Measurements from ENCODE around the gene IL19.
A peak's percentile ranks its signal among the peaks of the same experiment; 100 is the strongest.

Gene IL19

DNA sequence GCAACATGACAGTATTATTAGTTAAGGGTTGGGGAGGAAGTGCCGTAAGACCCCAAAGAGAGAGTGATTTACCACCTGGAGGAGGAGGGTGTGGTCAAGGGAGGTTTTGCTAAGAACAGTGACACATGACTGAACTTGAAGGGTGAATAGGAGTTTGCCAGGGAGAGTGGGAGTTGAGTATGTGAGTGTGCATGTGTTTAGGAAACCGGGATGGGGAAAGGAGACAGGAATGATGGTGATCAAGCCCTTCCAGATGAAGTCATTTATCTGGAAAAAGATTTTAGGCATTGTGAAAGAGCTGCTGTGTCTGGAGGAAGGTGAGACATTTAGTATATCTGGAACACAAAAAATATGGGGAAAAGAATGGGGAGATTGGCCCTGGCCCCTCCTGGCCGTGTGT lies 29.8 kb downstream of the IL19 start:
- no peak for DNase-seq (ENCODE audit: low spot score)

DNA sequence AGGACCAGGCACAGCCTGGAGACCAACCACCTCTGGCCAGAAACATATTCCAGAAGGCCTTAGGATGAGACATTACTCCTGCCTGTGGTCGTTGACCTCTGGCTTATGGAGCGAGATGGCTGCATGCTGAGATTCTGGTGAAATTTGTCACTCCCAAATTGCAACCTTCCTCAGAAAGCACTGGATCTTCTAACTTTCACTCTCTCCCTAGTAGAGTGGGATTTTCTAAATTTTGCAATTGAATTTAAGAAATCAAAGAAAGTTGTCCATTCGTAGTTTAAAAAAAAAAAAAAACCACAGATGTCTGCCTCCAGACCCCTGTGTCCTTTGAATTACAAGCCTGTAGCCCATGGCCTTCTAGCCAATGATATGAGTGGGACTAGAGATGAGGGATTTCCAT lies 30.3 kb downstream of the IL19 start:
- DNase-seq (ENCODE audit: low spot score) = no peak

DNA sequence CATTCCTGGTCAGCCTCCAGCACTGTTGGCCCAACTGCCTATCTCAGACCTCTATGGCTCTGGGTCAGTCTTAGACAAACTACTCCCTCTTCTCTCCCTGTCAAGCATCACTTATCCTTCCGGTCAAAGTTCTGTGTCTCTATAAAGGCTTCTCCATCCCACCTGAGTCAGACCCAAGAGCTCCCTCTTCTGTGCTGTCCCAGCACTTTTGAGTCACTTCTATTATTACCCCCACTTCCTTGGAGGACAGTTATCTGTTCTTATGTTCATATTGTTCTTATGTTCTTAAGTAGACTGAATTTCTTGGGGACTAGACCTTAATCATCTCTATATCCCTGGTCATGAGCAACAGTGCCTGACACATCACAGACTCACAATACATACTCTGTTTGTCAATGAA lies 30.9 kb downstream of the IL19 start:
- DNase-seq (ENCODE audit: low spot score) = no peak

DNA sequence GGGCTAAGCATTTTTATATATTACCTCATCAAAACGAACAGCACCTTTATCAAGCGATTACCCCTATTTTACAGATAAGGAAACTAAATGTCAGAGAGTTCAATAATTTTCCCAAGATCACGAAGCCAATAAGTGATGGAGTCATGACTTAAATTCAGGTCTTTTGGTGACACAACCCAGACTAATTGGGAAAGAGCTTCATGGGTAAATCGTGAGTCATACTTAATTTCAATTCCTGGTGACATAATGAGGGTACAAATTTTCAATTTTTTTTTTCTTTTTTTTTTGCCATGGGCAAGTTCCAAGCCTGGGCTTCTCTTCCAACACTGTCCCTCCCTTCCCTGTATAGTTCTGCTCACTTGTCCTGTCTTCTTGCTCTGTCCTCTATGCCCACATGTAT lies 31.8 kb downstream of the IL19 start:
- DNase-seq (ENCODE audit: low spot score) = no peak

DNA sequence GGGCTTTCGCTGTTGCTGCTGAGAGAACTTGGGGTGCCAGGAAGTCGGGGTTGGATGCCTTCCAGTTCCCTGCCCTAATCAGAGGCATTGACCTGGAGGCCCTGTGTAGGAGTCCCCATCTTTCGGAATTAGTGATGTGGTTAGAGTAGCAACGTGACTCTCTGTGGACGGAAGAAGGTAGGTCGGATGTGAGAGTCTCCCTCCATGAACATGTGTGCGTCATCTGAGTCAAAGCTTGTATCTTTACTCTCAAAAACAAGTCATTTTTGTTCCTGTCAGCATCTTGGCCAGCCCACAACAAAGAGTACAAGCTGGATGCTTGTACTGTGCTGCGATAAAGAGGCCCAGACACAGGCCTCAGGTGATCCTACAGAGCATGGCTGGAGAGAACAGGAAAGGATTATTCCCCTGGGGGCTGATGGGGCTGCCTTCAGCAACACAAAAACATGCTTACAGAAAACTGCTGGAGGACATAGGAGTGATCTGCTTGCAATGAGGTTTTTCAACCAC lies 32.7 kb downstream of the IL19 start:
- peak; percentile 87 for DNase-seq (ENCODE audit: low spot score)

DNA sequence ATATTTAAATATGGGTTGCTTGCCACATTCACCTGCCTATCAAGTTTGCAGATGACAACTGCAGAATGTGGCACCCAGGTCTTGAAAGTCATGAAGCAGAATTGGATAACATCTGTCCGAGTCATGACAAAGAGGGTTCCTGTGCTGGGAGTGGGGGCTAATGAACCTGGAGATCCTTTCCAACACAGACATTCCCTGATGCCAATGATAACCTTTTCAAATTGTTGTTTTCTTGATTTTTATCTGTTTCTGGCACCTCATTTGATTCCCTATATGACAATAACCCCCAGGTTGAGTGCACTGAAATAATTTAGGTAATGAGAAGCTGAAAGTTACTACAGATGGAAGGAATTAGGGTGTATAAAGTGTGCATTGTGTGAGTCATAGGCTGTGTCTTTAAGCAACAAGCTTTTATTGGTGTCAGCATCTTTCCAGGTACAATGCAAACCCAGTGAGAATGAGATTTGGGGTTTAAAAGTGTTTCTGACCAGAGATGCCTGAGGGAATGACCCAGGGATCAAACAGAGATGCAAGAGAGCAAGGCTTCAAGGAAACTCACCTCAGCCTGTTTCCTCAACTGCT lies 33.7 kb downstream of the IL19 start:
- no peak for DNase-seq (ENCODE audit: low spot score)

DNA sequence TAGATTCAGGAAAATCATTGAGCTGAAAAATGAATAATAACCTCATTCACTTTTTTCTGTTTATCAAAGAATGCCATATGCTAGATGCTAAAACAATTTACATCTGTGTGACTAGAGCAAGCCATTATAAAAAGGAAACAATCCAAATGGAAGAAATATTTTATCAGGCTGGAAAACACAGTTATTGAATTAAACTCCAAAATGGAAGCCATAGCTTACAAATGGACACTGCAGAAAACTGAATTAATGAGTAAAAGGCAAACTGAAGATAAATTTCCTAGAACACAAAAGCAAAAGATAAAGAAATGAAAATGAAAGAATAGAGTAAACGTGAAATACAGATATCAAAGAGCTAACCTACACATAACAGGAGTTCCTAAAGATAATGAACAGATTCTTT lies 34.8 kb downstream of the IL19 start:
- no peak for DNase-seq (ENCODE audit: low spot score)

DNA sequence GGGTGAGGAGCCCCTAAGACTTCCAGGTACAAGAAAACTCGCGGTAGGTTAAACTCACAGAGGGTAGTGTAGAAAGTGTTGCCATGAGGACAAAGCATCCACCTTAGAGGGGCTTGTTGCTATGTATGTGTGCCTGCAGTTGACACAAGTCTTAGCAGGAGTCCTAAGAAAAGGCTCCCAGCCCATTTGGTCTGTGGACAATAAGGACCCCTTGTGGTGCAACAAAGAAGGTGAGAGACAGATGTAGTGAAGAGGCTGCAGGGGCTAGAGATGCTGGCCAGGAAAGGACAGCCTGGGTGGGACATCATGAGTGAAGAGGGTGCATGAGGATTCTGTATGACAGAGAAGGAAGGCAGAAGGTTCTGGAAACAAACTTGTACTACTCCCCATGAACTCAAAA lies 38.0 kb downstream of the IL19 start:
- DNase-seq (ENCODE audit: low spot score) = peak; percentile 58

DNA sequence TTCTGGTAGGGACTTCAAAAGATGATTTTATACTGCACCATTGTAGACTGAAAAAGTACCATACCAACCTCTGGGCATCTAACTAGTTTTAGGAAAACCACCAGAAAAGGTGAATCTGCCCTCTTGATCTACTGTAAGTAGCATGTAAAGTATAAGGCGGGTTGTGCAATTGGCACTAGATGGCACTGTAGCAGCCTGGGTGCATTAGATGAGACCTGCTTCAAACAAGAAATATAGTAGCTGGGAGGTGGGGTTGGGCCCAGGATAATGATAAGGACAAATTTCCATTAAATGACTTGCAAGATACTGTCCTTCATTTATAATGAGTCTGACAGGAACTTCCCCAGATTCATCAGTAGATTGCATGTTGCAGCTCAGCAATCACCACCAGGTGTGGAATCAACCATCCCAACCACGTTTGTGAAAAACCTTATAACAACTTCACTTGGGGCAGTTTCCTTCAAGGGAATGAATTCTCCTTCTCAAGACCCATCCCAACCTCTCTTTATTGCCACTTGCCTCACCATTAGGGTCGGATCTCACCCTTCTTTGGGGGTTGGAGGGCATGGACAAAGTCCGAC lies 39.0 kb downstream of the IL19 start:
- DNase-seq (ENCODE audit: low spot score) = peak; percentile 37

DNA sequence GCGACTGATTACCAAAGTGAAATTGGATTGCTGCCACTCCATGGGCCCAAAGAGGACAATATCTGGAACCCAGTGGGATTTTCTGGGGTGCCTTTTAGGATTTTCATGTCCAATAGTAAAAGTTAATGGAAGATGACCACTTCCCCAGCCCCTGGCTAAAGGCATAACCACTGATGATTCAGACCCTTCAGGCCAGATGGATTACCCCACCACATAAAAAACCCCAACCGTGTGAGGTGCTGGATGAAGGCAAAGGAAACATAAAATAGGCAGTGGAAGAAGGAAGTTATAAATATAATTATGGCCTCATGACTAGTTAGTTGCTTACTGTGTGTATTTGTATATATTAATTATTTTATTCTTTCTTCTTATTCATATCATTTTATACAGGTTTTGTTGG lies 41.9 kb downstream of the IL19 start:
- no peak for DNase-seq (ENCODE audit: low spot score)

DNA sequence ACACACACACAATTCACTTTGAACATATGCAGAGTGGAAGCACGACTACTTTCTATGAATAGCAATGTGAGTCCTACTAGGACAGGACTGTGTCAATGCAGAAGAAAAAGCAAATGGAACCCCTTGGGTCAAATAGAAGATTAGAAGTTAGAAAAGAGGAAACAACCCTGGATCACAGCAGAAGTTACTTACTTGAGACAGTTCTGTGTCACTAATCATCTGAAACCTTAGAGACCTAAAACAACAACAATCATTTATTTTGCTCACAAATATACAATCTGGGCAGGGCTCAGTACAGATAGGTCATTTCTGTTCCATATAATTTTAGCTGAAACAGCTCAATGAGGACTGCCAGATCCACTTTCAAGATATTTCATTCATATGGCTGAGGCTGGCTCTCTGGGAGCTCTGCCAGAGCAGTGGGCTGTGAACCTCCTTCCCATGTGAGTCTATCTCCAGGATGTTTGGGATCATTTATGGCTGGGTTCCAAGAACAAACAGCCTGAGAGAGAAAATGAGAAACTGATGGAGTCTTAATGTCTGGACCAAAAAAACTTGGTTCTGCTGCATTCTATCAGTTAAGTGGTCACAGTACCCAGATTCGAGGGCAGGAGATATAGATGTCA lies 44.3 kb downstream of the IL19 start:
- DNase-seq (ENCODE audit: low spot score) = no peak

DNA sequence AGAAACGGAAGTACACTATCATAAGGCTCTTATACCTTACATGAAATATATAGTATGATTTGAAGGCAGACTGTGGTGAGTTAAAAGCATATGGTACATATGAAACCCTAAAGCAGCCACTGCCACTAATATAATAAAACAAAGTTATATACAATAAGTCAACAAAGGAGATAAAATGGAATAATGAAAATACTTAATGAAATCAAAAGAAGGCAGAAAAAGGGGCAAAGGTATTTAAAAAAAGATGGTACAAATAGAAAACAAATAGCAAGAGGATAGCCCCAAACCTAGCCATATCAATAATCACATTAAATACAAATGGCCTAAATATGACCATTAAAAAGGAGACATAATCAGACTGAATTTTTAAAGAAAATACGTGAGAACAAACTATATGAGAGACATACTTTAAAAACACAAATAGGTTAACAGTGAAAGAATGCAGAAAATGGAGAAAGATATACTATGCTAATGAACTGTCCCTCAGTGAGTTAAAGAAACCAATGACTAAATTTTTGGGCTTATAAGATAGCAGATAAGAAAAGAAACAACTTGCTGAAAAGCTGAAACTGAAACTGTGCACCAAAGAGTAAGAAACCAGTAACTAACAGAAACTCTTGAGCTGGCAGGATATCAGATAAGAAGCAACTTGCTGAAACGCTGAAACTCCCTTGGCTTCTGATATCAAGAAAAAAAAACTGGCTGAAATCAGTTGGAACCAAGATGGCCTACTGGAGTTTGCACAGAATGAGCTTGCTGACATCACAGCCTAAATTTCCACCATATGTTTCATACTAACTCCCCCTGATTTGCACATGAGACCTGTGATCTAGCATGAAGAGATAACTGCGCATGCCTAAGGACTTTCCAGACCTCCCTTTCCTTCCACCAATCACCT lies 46.1 kb downstream of the IL19 start:
- peak; percentile 47 for DNase-seq (ENCODE audit: low spot score)

DNA sequence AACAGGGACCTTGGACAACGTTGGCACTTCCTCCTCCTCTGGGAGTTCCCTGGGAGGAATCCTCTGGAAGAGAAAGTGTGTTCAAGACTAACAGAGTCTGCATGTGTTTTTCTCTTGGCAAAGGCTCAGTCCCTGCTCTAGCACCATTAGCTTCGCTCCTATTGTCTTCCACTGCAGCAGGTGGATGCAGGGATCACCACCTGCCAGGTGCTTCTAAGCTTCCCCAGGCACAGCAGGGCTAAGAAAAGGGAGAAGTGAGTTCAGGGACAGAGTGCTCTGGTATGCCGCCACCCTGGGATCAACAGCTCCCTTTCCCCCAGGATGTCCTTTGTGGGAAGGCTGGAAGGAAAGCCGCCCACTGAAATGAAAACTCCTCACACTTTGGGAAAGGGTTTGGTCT lies 50.9 kb downstream of the IL19 start:
- no peak for DNase-seq (ENCODE audit: low spot score)

DNA sequence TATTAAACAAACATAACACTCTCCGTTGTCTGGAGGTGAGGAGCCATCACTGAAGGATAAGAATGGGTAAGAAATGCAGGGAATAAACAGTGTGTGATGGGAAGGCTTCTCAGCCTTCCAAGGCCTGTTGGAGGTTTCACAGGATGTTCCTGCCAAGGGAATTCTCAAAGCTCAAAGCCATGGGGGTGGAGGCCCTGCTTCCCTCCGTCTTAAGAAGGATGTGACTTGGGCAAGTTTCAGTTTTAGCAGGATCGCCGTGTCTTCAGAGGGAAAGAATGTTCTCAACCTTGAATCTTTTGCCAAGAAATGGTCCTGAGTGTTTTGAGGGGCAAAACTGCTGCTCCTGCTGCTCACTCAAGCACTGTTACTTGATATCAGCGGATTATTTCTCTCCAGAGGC lies 53.2 kb downstream of the IL19 start:
- no peak for DNase-seq (ENCODE audit: low spot score)

DNA sequence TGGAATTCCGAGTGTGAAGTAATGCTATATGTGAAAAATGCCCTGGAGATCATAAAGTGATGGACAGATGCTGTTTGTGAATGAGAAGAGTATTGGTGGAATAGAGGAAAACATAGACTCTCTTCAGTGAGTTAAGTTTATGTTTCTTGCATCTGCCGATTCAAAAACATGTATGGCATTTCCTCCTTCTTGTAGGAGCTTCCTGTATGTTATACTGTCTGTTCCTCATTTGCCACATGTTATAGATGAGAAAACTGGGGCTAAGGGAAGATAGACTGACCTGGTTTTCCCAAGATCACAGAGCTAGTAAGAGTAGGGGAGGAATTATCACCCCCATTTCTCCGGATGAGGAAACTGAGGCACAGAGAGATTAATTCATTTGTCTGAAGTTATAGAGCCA lies 53.8 kb downstream of the IL19 start:
- no peak for DNase-seq (ENCODE audit: low spot score)

DNA sequence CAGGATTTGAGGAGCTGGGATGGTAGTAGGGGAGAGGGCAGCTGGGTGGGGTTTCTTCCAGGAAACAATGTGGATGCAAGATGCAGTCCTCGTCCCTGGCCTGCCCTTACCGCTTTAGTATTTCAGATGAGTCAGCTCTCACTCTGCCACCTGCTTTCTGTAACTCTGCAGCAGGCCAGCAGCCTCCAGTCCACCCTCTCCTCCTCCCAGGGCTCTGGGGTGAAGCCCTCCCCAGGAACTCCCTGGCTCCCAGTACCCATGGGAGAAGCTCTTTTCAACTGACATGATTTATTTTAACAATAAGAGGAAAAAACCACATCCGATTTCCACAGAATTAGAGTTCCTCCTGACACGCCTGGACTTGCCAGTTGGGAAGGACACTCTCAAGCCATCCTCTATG lies 55.8 kb downstream of the IL19 start:
- no peak for DNase-seq (ENCODE audit: low spot score)

DNA sequence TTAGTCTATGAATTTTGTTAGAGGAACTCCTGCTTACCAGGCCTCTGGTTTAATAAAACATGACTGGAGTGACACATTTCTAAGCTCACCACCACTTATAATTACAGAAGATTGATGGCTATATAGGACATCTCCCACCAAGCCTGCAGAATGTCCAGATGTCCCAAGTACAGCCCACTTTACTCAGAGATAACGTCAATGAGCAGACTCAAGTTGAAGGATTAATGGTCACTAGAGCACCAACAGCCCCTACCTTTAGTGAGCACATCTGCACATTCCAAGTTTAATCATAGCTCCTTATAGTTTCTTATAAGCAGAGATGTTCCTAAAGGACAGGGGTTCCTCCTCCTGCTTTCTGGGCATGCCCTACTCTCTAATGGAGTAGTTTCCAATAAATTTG lies 57.5 kb downstream of the IL19 start:
- DNase-seq (ENCODE audit: low spot score) = no peak

DNA sequence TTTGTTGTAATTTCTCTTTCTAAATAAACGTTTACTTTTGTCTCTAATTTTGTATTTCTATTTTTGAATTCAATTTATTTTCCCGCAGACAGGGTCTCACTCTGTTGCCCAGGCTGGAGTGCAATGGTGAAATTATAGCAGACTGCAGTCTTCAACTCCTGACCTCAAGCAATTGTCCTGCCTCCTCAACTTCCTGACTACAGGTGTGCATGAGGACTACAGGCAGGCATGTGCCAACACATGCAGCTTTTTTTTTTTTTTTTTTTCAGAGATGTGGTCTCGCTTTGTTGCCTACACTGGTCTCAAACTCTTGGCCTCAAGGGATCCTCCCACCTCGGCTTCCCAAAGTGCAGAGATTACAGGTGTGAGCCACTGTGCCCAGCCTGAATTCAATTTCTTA lies 58.2 kb downstream of the IL19 start:
- DNase-seq (ENCODE audit: low spot score) = no peak

DNA sequence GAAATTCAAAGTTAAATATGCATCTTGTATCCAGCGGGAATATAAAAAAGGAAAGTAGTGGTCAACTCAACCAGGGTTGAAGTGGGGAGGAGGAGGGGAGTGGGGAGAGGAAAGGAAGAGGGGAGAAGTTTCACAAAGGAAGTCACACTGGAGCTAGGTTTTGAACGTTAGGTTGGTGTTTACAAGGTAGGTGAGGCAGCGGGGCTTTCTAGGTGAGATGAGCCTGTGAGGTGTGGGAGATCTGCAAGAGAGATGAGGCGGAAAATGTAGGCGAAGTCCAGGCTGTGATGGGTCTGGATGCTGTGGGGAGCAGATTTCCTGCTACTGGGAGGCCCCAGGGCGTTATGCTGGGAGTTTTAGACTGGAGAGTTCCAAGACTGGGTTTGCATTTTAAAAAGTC lies 58.7 kb downstream of the IL19 start:
- peak; percentile 7 for DNase-seq (ENCODE audit: low spot score)

DNA sequence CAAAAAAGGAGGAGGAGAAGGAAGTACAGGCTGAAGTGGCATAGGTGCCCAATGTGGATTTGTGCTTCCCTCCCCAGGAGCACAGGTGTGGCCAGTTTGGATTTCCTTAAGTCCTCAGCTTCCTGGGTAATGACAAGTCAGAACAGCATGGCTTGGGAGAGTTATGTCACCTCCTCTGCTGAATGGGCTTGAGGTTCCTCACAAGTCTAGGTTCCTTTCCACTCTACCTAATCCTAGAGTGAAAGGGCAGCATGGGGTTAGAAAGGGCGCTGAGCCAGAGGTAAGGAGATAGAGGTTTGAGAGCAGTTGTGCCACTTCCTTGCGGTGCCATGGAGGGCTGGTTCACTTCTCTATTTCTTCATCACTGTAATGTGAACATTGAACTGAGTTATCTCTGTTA lies 59.3 kb downstream of the IL19 start:
- DNase-seq (ENCODE audit: low spot score) = no peak

DNA sequence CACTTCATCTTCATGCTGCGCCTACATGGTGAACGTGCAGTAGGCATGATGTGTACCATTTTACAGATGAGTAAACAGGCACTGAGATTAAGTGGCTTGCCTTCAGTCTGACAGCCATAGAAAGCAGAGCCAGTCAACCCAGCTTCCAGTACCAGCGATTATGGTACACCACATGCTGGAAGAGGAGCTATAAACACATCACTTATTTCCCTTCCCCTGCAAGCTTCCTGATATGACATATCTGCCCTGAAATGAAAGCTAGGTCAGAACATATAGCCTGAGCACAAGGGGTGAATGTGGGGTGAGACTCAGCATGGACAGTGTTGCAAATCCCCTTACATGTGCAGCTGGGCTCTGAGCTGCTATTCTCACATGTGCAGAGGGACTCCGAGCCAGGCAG lies 61.1 kb downstream of the IL19 start:
- DNase-seq (ENCODE audit: low spot score) = no peak

DNA sequence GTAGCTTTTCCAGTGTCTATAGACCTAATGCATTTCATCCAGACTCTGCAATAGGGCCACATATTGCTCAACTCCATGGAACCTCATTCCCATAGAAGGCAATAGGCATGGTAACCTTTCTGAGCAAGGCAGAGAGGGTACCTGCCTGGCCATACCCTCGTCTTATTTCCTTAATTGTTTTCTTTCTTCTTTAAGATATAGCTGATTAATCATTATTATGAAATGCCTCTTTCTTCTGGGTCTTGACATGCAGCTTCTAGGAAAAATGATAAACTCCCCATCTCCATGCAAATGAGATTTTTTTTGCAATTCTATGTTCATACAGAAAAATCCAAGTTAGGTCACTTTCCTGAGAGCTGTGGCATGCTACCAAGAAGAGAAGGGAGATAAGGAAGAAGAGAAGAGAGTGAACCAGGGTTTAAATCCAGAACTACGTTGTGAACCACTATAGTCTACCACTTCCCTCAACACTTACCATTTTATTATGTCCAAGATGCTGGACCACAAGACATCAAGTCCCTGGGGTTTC lies 61.8 kb downstream of the IL19 start:
- DNase-seq (ENCODE audit: low spot score) = no peak
